ENCODE results near the gene RNF133.

Gene RNF133

DNA sequence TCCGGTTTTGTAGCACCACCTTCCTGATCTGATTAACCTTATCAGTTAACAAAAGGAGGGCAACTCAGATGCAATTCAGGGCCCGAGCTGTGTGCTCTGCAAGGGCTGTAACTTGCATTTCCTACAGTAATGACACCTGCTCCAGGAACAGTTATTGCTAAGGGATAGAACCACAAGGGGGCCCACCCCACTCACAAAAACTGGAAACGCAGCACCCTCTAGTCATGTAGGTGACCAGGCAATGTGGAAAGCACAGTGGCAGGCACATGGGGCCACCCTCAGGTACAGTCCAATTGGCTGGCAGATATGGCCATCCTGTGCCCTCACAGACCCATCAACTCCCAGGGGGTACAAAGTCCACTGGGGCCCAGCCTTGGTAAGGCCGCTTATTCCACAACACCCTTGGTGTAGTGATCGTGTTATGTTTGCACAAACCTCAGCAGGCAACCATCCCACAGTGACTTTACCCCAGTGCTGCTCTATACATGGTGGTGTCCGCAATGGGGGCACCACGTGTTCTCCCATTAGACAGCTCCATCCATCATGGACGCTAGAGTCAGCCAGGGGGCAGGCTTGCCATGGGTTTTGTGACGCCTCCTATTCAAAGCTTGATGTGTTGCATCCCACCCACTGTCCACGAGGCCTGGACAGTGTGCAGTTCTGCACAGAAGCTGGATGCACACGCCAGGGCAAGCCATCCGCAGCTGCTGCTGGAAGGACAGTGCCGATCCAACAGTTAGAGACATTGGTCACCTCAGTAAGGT, 9.4 kb downstream of the RNF133 start:
- H3K36me3 ChIP-seq (ENCODE audit: insufficient read depth, low read length), result no peaks in the 10 kb centered on the region
- H3F3A ChIP-seq (ENCODE audit: low read depth), result no peaks in the 10 kb centered on the region
- H3K4me2 ChIP-seq (ENCODE audit: low read depth, low read length, poor library complexity, severe bottlenecking), result no peak overlapping the region
- no peaks in the 10 kb centered on the region for H3K79me2 ChIP-seq (ENCODE audit: insufficient read depth, low read length)
- TF ChIP-seq EZH2phosphoT487 (IDR thresholded peaks at IDR 0.05; ENCODE audit: borderline replicate concordance), result no peak
- TF ChIP-seq, protein P1, sequence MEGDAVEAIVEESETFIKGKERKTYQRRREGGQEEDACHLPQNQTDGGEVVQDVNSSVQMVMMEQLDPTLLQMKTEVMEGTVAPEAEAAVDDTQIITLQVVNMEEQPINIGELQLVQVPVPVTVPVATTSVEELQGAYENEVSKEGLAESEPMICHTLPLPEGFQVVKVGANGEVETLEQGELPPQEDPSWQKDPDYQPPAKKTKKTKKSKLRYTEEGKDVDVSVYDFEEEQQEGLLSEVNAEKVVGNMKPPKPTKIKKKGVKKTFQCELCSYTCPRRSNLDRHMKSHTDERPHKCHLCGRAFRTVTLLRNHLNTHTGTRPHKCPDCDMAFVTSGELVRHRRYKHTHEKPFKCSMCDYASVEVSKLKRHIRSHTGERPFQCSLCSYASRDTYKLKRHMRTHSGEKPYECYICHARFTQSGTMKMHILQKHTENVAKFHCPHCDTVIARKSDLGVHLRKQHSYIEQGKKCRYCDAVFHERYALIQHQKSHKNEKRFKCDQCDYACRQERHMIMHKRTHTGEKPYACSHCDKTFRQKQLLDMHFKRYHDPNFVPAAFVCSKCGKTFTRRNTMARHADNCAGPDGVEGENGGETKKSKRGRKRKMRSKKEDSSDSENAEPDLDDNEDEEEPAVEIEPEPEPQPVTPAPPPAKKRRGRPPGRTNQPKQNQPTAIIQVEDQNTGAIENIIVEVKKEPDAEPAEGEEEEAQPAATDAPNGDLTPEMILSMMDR (conservative IDR thresholded peaks at IDR 0.05; ENCODE audit: low read length), result no peak
- 0 out of 2 replicates have a peak, but pooled peaks cover 2% of the 10 kb centered on the region for H3K9me3 ChIP-seq (ENCODE audit: insufficient read depth, low read depth, low read length)
- H3K9me2 ChIP-seq (replicated peaks; ENCODE audit: low read depth, low read length), result no peaks in the 10 kb centered on the region
- H4K20me1 ChIP-seq (ENCODE audit: insufficient read depth, low read length, poor library complexity, severe bottlenecking), result no peaks in the 10 kb centered on the region
- no peaks in the 10 kb centered on the region for H3K27me3 ChIP-seq (ENCODE audit: insufficient read depth, low read length, poor library complexity, severe bottlenecking)
- no peak overlapping the region for H2AFZ ChIP-seq (ENCODE audit: low read length)
- H3K9ac ChIP-seq (ENCODE audit: low read depth, low read length, poor library complexity, severe bottlenecking), result no peak overlapping the region
- no peaks in the 10 kb centered on the region for H3K4me1 ChIP-seq (ENCODE audit: insufficient read depth, low read length, poor library complexity, severe bottlenecking)
- no peak overlapping the region for H3K4me3 ChIP-seq (ENCODE audit: low read length, poor library complexity, severe bottlenecking)

DNA sequence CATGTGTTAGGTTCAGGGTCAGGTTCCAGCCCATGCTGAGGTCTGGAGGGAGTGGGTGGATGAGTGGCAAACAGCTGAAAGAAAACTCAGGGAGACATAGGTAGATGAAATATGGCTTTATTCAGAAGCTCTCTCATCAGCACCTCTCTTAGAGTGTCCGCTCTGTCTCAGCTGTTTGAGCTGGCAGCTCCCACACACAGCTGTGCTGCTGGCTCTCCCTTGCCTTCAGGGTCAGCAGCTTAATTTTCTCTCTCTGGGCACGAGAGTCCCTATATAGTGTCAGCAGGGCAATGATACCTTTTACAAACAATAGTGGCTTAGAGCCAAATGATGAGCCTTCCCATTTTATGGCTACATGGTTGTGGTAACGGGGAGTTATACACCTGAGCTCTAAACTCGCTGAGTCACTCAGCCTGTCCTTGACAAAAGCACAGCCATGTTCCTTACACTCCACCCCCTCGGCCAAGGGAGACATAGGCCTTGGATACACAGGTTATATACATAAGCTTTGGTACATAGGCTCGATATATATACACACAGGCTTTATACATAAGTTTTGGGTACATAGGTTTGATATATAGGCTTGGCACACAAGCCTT, 10.4 kb downstream of the RNF133 start:
- Histone ChIP-seq H2AFZ (ENCODE audit: low read length) (no peak overlapping the region), H3K36me3 (ENCODE audit: insufficient read depth, low read length) (no peaks in the 10 kb centered on the region), H3K4me1 (ENCODE audit: insufficient read depth, low read length, poor library complexity, severe bottlenecking) (no peaks in the 10 kb centered on the region), H3K4me3 (ENCODE audit: low read length, poor library complexity, severe bottlenecking) (no peak overlapping the region), H3F3A (ENCODE audit: low read depth) (no peaks in the 10 kb centered on the region), H3K9me3 (ENCODE audit: insufficient read depth, low read depth, low read length) (0 out of 2 replicates have a peak, but pooled peaks cover 2% of the 10 kb centered on the region), H4K20me1 (ENCODE audit: insufficient read depth, low read length, poor library complexity, severe bottlenecking) (no peaks in the 10 kb centered on the region), H3K27me3 (ENCODE audit: insufficient read depth, low read length, poor library complexity, severe bottlenecking) (no peaks in the 10 kb centered on the region), H3K9ac (ENCODE audit: low read depth, low read length, poor library complexity, severe bottlenecking) (no peak overlapping the region), H3K4me2 (ENCODE audit: low read depth, low read length, poor library complexity, severe bottlenecking) (no peak overlapping the region), H3K9me2 (replicated peaks; ENCODE audit: low read depth, low read length) (no peaks in the 10 kb centered on the region), H3K79me2 (ENCODE audit: insufficient read depth, low read length) (no peaks in the 10 kb centered on the region)
- no peak for TF ChIP-seq EZH2phosphoT487 (IDR thresholded peaks at IDR 0.05; ENCODE audit: borderline replicate concordance)
- TF ChIP-seq, protein P1 (conservative IDR thresholded peaks at IDR 0.05; ENCODE audit: low read length), result no peak

DNA sequence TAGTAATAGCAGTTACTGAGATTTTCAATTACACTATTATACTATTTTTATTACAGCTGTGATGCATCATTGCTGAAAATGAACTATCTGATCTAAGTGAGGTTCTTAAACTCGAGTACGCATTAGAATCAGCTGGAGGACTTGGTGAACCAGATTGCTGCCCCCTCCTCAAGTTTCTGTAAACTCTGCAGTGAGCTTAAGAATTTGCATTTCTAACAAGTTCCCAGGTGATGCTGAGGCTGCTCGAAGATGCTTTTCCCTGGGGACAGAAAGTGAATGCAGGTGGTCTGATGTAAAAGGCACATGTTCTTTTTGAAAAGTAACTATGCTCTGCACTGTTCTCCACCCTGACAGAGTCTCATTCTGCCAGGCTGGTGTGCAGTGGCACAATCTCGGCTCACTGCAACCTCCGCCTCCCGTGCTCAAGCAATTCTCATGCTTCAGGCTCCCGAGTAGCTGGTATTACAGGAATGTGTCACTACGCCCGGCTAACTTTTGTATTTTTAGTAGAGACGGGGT, 12.5 kb downstream of the RNF133 start:
- H3K9me2 ChIP-seq (replicated peaks; ENCODE audit: low read depth, low read length), result no peaks in the 10 kb centered on the region
- no peak overlapping the region for H2AFZ ChIP-seq (ENCODE audit: low read length)
- no peaks in the 10 kb centered on the region for H3K9me3 ChIP-seq (ENCODE audit: insufficient read depth, low read depth, low read length)
- H3F3A ChIP-seq (ENCODE audit: low read depth), result no peaks in the 10 kb centered on the region
- H3K4me3 ChIP-seq (ENCODE audit: low read length, poor library complexity, severe bottlenecking), result no peak overlapping the region
- H3K79me2 ChIP-seq (ENCODE audit: insufficient read depth, low read length), result no peaks in the 10 kb centered on the region
- H3K27me3 ChIP-seq (ENCODE audit: insufficient read depth, low read length, poor library complexity, severe bottlenecking), result no peaks in the 10 kb centered on the region
- no peak overlapping the region for H3K9ac ChIP-seq (ENCODE audit: low read depth, low read length, poor library complexity, severe bottlenecking)
- no peaks in the 10 kb centered on the region for H3K36me3 ChIP-seq (ENCODE audit: insufficient read depth, low read length)
- no peaks in the 10 kb centered on the region for H4K20me1 ChIP-seq (ENCODE audit: insufficient read depth, low read length, poor library complexity, severe bottlenecking)
- TF ChIP-seq, protein P1 (conservative IDR thresholded peaks at IDR 0.05; ENCODE audit: low read length), result no peak
- no peak for TF ChIP-seq EZH2phosphoT487 (IDR thresholded peaks at IDR 0.05; ENCODE audit: borderline replicate concordance)
- no peaks in the 10 kb centered on the region for H3K4me1 ChIP-seq (ENCODE audit: insufficient read depth, low read length, poor library complexity, severe bottlenecking)
- no peak overlapping the region for H3K4me2 ChIP-seq (ENCODE audit: low read depth, low read length, poor library complexity, severe bottlenecking)
